Natural killer cell (primary cell): ENCODE results near the gene FLACC1. TPM values are rescaled to one million over a fixed set of nuclear protein-coding genes. Genes with fewer than 3 reads are reported as not detected.

Experiments
- ATAC-seq, 3 donors: fragments of 150-1000 bp in 2 of 3; fragments of 200-7000 bp in 1 of 3; cut with Tn5 transposase; 1 replicate in 1 of 3; 2 replicates in 2 of 3; pipeline ENCODE4 v1.10.0; 2021; ENCODE audit warnings: mild to moderate bottlenecking in 2 of 3, moderate library complexity in 2 of 3
- DNase-seq, 2 donors: peaks; one replicate each; pipeline versions ENCODE4 v3.0.0 to v3.0.0-alpha.2; 2013 to 2021; ENCODE audit warnings: mixed read lengths in 1 of 2
- H3K27ac ChIP-seq: one replicate; pipeline ENCODE4 v1.5.1; 2013; ENCODE audit warnings: mild to moderate bottlenecking, low read length
- H3K27me3 ChIP-seq: one replicate; pipeline ENCODE4 v1.6.1; 2013; ENCODE audit warnings: low read length; ENCODE audit not compliant: control insufficient read depth, insufficient read depth
- H3K36me3 ChIP-seq: one replicate; pipeline ENCODE4 v1.6.1; 2013; ENCODE audit warnings: low read length; ENCODE audit not compliant: control insufficient read depth, insufficient read depth
- H3K4me1 ChIP-seq: one replicate; pipeline ENCODE4 v1.6.1; 2013; ENCODE audit warnings: low read length; ENCODE audit not compliant: control insufficient read depth, insufficient read depth
- H3K4me3 ChIP-seq: one replicate; pipeline ENCODE4 v1.5.1; 2013; ENCODE audit warnings: low read length
- H3K9me3 ChIP-seq: one replicate; pipeline ENCODE4 v1.6.1; 2013; ENCODE audit warnings: low read length; ENCODE audit not compliant: control insufficient read depth, insufficient read depth
- H3K27ac Mint-ChIP-seq, 2 donors: one replicate each; pipeline ENCODE4 v1.8.0; 2022; ENCODE audit warnings: mild to moderate bottlenecking in 2 of 2, mixed read lengths in 2 of 2, moderate library complexity in 1 of 2
- H3K27me3 Mint-ChIP-seq, 2 donors: one replicate each; pipeline ENCODE4 v1.8.0; 2022; ENCODE audit warnings: low read depth in 2 of 2, mixed read lengths in 2 of 2
- H3K36me3 Mint-ChIP-seq: one replicate; pipeline ENCODE4 v1.8.0; 2022; ENCODE audit warnings: mixed read lengths
- H3K4me1 Mint-ChIP-seq, 2 donors: one replicate each; pipeline ENCODE4 v1.8.0; 2022; ENCODE audit warnings: mixed read lengths in 2 of 2
- H3K4me3 Mint-ChIP-seq: one replicate; pipeline ENCODE4 v1.8.0; 2022; ENCODE audit warnings: mild to moderate bottlenecking, moderate library complexity, mixed read lengths
- H3K9me3 Mint-ChIP-seq, 2 donors: one replicate each; pipeline ENCODE4 v1.8.0; 2022; ENCODE audit warnings: mixed read lengths in 2 of 2
- WGBS: methylation state at CpG from one replicate; pipeline ENCODE4 v1.1.7; 2013; ENCODE audit warnings: missing lambda C conversion rate; ENCODE audit not compliant: insufficient coverage; 5-methylcytosine and 5-hydroxymethylcytosine counted together
- intact Hi-C: fragments of 100-400 bp; cut with micrococcal nuclease; formaldehyde crosslinking; loops from one replicate; pipeline ENCODE4 v1.14.2; 2022
- total RNA-seq, 4 donors: library from RNA; stranded (reverse); fragments of 120-200 nt in 1 of 4; gene quantifications; one replicate each; pipeline versions ENCODE4 v1.2.3 to v1.2.4, GENCODE V29; 2013 to 2022
- TF ChIP-seq, protein P1 (sequence below): fragments of 200-600 bp; IDR thresholded peaks from one replicate; pipeline ENCODE4 v1.8.0; 2022; ENCODE audit warnings: antibody characterized with exemption

FLACC1 gene
- total RNA-seq, 3 donors from 2014 or later (not counting 1 experiment from before 2014, with no cell fraction given), result 5.2 to 7.0 (median 6.8) TPM

DNA sequence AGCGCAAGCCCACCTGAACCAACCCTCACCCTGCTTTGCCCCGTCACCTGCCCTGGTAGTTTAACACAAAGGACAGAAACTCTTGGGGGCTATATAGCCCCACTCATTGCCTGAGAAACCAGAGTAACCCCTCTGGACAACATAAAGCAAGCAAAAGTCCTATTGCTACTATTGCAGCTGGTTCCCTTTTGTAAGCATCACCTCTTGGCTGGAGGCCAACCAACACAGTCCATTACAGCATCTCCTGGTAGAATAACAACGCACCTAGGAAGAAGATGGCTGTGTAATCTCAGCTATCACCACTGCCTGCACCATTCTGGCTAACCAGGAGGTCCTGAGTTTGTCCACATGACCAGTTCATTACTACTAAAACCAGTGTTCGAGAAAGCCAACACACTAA is 36.4 kb downstream of the FLACC1 start:
- Histone ChIP-seq H3K27ac (no peak overlapping the region), H3K9me3 (peaks cover 7% of the 10 kb centered on the region), H3K4me1 (no peaks in the 10 kb centered on the region), H3K36me3 (no peaks in the 10 kb centered on the region), H3K4me3 (no peak overlapping the region), H3K27me3 (no peaks in the 10 kb centered on the region)
- Mint-ChIP-seq H3K27ac (no peak overlapping the region), H3K36me3 (peaks cover 59% of the 10 kb centered on the region), H3K27me3 (no peaks in the 10 kb centered on the region), H3K4me1 (no peaks in the 10 kb centered on the region), H3K9me3 (peaks cover 7 to 17% of the 10 kb centered on the region in 2 donors), H3K4me3 (no peak overlapping the region)
- DNase-seq (no peak), ATAC-seq (no peak)
- intact Hi-C loops, result no loop called here
- TF ChIP-seq, protein P1, sequence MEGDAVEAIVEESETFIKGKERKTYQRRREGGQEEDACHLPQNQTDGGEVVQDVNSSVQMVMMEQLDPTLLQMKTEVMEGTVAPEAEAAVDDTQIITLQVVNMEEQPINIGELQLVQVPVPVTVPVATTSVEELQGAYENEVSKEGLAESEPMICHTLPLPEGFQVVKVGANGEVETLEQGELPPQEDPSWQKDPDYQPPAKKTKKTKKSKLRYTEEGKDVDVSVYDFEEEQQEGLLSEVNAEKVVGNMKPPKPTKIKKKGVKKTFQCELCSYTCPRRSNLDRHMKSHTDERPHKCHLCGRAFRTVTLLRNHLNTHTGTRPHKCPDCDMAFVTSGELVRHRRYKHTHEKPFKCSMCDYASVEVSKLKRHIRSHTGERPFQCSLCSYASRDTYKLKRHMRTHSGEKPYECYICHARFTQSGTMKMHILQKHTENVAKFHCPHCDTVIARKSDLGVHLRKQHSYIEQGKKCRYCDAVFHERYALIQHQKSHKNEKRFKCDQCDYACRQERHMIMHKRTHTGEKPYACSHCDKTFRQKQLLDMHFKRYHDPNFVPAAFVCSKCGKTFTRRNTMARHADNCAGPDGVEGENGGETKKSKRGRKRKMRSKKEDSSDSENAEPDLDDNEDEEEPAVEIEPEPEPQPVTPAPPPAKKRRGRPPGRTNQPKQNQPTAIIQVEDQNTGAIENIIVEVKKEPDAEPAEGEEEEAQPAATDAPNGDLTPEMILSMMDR, result no peak
- WGBS, result 97% methylated on average over 4 of the region's 4 CpGs

DNA sequence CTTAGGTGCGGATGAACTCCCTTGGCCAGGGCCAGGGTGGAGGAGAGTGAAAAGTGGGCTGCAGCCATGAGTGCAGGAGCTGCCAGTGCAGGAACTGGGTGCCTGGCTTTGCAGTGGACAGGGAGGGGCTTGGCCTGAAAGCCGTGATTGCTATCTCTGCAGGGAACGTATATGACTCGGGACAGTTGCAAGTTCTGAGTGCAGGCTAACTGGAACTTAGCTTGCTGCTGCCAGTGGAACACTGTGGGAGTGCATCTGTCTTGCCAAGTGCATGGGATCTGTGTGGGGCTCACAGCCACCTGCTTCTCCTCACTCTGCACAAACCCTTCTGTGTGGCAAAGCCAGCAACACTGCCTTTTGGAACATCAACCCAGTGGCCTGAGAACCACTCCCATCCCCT is 36.9 kb downstream of the FLACC1 start:
- no peaks in the 10 kb centered on the region for H3K4me1 Mint-ChIP-seq
- peaks cover 7 to 17% of the 10 kb centered on the region in 2 donors for H3K9me3 Mint-ChIP-seq
- over 99% methylated on average over 4 of the region's 4 CpGs for WGBS
- Histone ChIP-seq H3K4me1 (no peaks in the 10 kb centered on the region), H3K27me3 (no peaks in the 10 kb centered on the region), H3K4me3 (no peak overlapping the region), H3K27ac (no peak overlapping the region), H3K36me3 (no peaks in the 10 kb centered on the region), H3K9me3 (peaks cover 7% of the 10 kb centered on the region)
- ATAC-seq, result no peak
- no peak overlapping the region for H3K27ac Mint-ChIP-seq
- TF ChIP-seq, protein P1, result no peak
- H3K27me3 Mint-ChIP-seq, result no peaks in the 10 kb centered on the region
- no peak for DNase-seq
- intact Hi-C loops, result no loop called here
- no peak overlapping the region for H3K4me3 Mint-ChIP-seq
- H3K36me3 Mint-ChIP-seq, result peaks cover 54% of the 10 kb centered on the region

DNA sequence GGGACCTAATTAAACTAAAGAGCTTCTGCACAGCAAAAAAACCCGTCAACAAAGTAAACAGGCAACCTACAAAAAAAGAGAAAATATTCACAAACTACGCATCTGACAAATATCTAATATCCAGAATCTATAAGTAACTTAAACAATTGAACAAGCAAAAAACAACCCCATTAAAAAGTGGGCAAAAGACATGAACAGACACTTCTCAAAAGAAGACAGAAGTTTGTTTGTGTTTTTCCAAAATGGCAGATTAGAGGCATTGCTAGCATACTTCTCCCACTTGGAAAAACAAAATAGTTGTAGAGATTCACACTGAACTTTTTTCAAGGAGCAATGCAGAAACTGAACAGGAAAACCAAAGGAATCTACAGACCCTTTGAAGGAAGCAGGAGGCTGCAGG is 37.6 kb downstream of the FLACC1 start:
- Mint-ChIP-seq H3K36me3 (peaks cover 55% of the 10 kb centered on the region), H3K9me3 (peaks cover 7 to 17% of the 10 kb centered on the region in 2 donors), H3K27ac (no peak overlapping the region), H3K4me1 (no peaks in the 10 kb centered on the region), H3K4me3 (no peak overlapping the region), H3K27me3 (no peaks in the 10 kb centered on the region)
- TF ChIP-seq, protein P1, result no peak
- 86% methylated on average over 2 of the region's 2 CpGs for WGBS
- DNase-seq (no peak), ATAC-seq (no peak)
- Histone ChIP-seq H3K4me1 (no peaks in the 10 kb centered on the region), H3K9me3 (peaks cover 7% of the 10 kb centered on the region), H3K27me3 (no peaks in the 10 kb centered on the region), H3K4me3 (no peak overlapping the region), H3K36me3 (no peaks in the 10 kb centered on the region), H3K27ac (no peak overlapping the region)
- intact Hi-C loops, result no loop called here

DNA sequence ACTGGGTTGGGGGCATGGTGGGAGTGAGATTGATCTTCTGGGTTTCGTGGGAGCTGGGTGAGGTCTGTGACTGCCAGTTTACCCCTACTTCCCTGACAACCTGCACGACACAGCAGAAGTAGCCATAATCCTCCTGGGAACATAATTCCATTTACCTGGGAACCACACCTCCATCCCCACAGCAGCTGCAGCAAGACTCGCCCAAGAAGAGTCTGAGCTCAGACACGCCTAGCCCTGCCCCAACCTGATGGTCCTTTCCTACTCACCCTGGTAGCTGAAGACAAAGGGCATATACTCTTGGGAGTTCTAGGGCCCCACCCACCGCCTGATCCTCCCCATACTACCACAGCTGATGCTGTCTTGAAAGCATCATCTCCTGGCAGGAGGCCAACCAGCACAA is 43.8 kb downstream of the FLACC1 start:
- H3K27me3 Mint-ChIP-seq, result no peaks in the 10 kb centered on the region
- Histone ChIP-seq H3K9me3 (peaks cover 11% of the 10 kb centered on the region), H3K4me3 (no peak overlapping the region), H3K4me1 (no peaks in the 10 kb centered on the region), H3K27me3 (no peaks in the 10 kb centered on the region), H3K36me3 (no peaks in the 10 kb centered on the region), H3K27ac (no peak overlapping the region)
- intact Hi-C loops, result no loop called here
- H3K36me3 Mint-ChIP-seq, result peaks cover 59% of the 10 kb centered on the region
- no peaks in the 10 kb centered on the region for H3K4me1 Mint-ChIP-seq
- WGBS, result 97% methylated on average over 5 of the region's 5 CpGs
- H3K27ac Mint-ChIP-seq, result no peak overlapping the region
- TF ChIP-seq, protein P1, result no peak
- H3K9me3 Mint-ChIP-seq, result peaks cover 0 to 3% of the 10 kb centered on the region in 2 donors
- ATAC-seq (no peak), DNase-seq (no peak)
- H3K4me3 Mint-ChIP-seq, result no peak overlapping the region
